A673 (cell line): ENCODE results near the gene ST6GALNAC3. TPM values are rescaled to one million over a fixed set of nuclear protein-coding genes. Genes with fewer than 3 reads are reported as not detected.

Experiments
- BruUV-seq: library from RNA; stranded (reverse); fragments of 400-500 nt; replicated peaks from 2 replicates; lab custom pipeline; 2021; lab: Mats Ljungman, UMichigan
- CTCF ChIA-PET: fragments of 300-600 bp; sonication (Branson Sonifier 250); formaldehyde crosslinking; loops from one replicate; lab custom pipeline; 2022; ENCODE audit warnings: antibody characterized with exemption; lab: Charles Lee
- POLR2A ChIA-PET: fragments of 300-600 bp; sonication (Branson Sonifier 250); formaldehyde crosslinking; loops from one replicate; lab custom pipeline; 2022; ENCODE audit warnings: antibody characterized with exemption; ENCODE audit not compliant: low non-redundant PET; lab: Charles Lee
- DNase-seq: peaks from one replicate; pipeline ENCODE4 v3.0.0-alpha.2; 2015; ENCODE audit warnings: low spot score
- H3K27ac ChIP-seq: fragments of 200-600 bp; sonication (generic); 2 replicates; pipeline ENCODE4 v1.5.1; 2016; ENCODE audit warnings: mixed run types, low read depth, mild to moderate bottlenecking, mixed read lengths, antibody characterized with exemption, low read length; ENCODE audit not compliant: poor library complexity, severe bottlenecking
- H3K27me3 ChIP-seq: fragments of 200-600 bp; sonication (generic); replicated peaks from 2 replicates; pipeline ENCODE4 v1.6.1; 2017; ENCODE audit warnings: mixed run types, low read depth, mild to moderate bottlenecking, mixed read lengths, antibody characterized with exemption, low read length; ENCODE audit not compliant: insufficient read depth, poor library complexity
- H3K36me3 ChIP-seq: fragments of 200-600 bp; sonication (generic); 2 replicates; pipeline ENCODE4 v1.6.1; 2016; ENCODE audit warnings: mixed run types, mild to moderate bottlenecking, mixed read lengths, antibody characterized with exemption, low read length; ENCODE audit not compliant: insufficient read depth, poor library complexity, severe bottlenecking
- H3K4me1 ChIP-seq: fragments of 200-600 bp; sonication (generic); 2 replicates; pipeline ENCODE4 v1.6.1; 2017; ENCODE audit warnings: mixed run types, mild to moderate bottlenecking, mixed read lengths, antibody characterized with exemption, low read length; ENCODE audit not compliant: insufficient read depth, poor library complexity, severe bottlenecking
- H3K4me3 ChIP-seq: fragments of 200-600 bp; sonication (generic); 2 replicates; pipeline ENCODE4 v1.5.1; 2016; ENCODE audit warnings: low read depth, mixed run types, mild to moderate bottlenecking, mixed read lengths, low read length; ENCODE audit not compliant: poor library complexity, severe bottlenecking
- H3K9me3 ChIP-seq: fragments of 200-600 bp; sonication (generic); 2 replicates; pipeline ENCODE4 v1.6.1; 2016; ENCODE audit warnings: mixed run types, low read depth, mild to moderate bottlenecking, mixed read lengths, antibody characterized with exemption, low read length; ENCODE audit not compliant: poor library complexity, severe bottlenecking
- CTCF ChIP-seq: fragments of 300-800, 200-600 bp; sonication (generic); conservative IDR thresholded peaks from 2 replicates; pipeline ENCODE4 v1.5.1; 2017; ENCODE audit warnings: low read depth, mild to moderate bottlenecking, antibody characterized with exemption, low read length, moderate library complexity, mixed read lengths
- EZH2 ChIP-seq: fragments of 200-600 bp; sonication (generic); IDR thresholded peaks from 2 replicates; pipeline ENCODE4 v1.6.1; 2017; ENCODE audit warnings: borderline replicate concordance, low read depth, mild to moderate bottlenecking, mixed read lengths, antibody characterized with exemption, low read length; ENCODE audit not compliant: poor library complexity, severe bottlenecking
- intact Hi-C: fragments of 100-400 bp; cut with micrococcal nuclease; formaldehyde crosslinking; loops from one replicate; pipeline ENCODE4 v1.10.0; 2022; ENCODE audit not compliant: unreplicated experiment
- total RNA-seq: library from RNA; stranded (reverse); gene quantifications from 2 replicates; pipeline ENCODE4 v1.2.3, GENCODE V29; 2021

ST6GALNAC3 gene
- total RNA-seq, 1 experiment from 2014 or later: 1.2 TPM

- no TSS peak for BruUV-seq
- H3K4me1 ChIP-seq: no peaks in the 10 kb centered on the region
Observed at GRCh38 chr1:76153841-76154205, 79.3 kb downstream of the ST6GALNAC3 start.

GRCh38 chr1:76154206-76154956 lies 79.8 kb downstream of the ST6GALNAC3 start:
- Histone ChIP-seq H3K9me3 (no peaks in the 10 kb centered on the region), H3K36me3 (no peaks in the 10 kb centered on the region), H3K27me3 (no peaks in the 10 kb centered on the region), H3K4me1 (no peaks in the 10 kb centered on the region), H3K4me3 (peak overlapping the region; percentile 29), H3K27ac (no peak overlapping the region)
- POLR2A ChIA-PET: no interaction called here
- intact Hi-C loops: loop anchor here (1.0 to 10.0 kb wide), 5 partner anchors 150 to 1960 kb away; no protein-coding TSS in a partner anchor
- CTCF ChIA-PET: interaction anchor here (0.7 to 1.0 kb wide), 3 partner anchors 10 to 989 kb away, joined by 3 to 5 read pairs (median 3); no protein-coding TSS in a partner anchor
- DNase-seq: peak; percentile 80
- TF ChIP-seq EZH2: no peak
- TF ChIP-seq CTCF: peak; percentile 98
- no TSS peak for BruUV-seq

More at GRCh38 chr1:76153841-76154205, 79.3 kb downstream of the ST6GALNAC3 start:
- intact Hi-C loops: loop anchor here (1.0 to 10.0 kb wide), 5 partner anchors 151 to 1961 kb away; no protein-coding TSS in a partner anchor
- no peaks in the 10 kb centered on the region for H3K9me3 ChIP-seq
- TF ChIP-seq EZH2: no peak
- no peak for TF ChIP-seq CTCF
- peak; percentile 9 for DNase-seq
- ChIA-PET CTCF (interaction anchor here (0.9 to 1.0 kb wide), 2 partner anchors 974 to 989 kb away, joined by 3 to 5 read pairs; no protein-coding TSS in a partner anchor), POLR2A (no interaction called here)
- H3K27me3 ChIP-seq: no peaks in the 10 kb centered on the region
- no peak overlapping the region for H3K4me3 ChIP-seq
- H3K36me3 ChIP-seq: no peaks in the 10 kb centered on the region
- H3K27ac ChIP-seq: no peak overlapping the region

- no TSS peak for BruUV-seq
- Histone ChIP-seq H3K27ac (no peak overlapping the region), H3K9me3 (no peaks in the 10 kb centered on the region), H3K4me3 (no peak overlapping the region), H3K36me3 (no peaks in the 10 kb centered on the region), H3K4me1 (no peaks in the 10 kb centered on the region), H3K27me3 (no peaks in the 10 kb centered on the region)
- DNase-seq: no peak
- no peak for TF ChIP-seq CTCF
- TF ChIP-seq EZH2: no peak
- ChIA-PET POLR2A (no interaction called here), CTCF (no interaction called here)
- intact Hi-C loops: loop anchor here (10.0 kb wide), 2 partner anchors 148 to 1958 kb away; no protein-coding TSS in a partner anchor
Observed at GRCh38 chr1:76156987-76157386, 82.4 kb downstream of the ST6GALNAC3 start.
